HG03558 (cell line): ENCODE results near the gene CLCA4.
"Not testable (repeated sequence)": the region's sequence is repeated elsewhere in the genome, so short reads cannot be mapped to it uniquely, and the experiment has no call there.

Experiments used
- ATAC-seq: cut with Tn5 transposase; IDR thresholded peaks from one replicate; pipeline ENCODE4 v1.9.1; 2021; ENCODE audit warnings: moderate number of reproducible peaks; ENCODE audit not compliant: unreplicated experiment; ENCODE audit errors: extremely low read depth

CLCA4 gene

GRCh38 chr1:86546787-86547221 is at the start of gene CLCA4:
TSS of gene CLCA4 (plus strand) at chr1:86547078. CDS start at chr1:86547120, 42 bp downstream.
- ATAC-seq = no peak

GRCh38 chr1:86498281-86498680 is 48.6 kb upstream of the CLCA4 start:
- ATAC-seq = no peak

GRCh38 chr1:86499987-86500593 is 46.8 kb upstream of the CLCA4 start:
- ATAC-seq = no peak

- ATAC-seq = no peak
Observed at GRCh38 chr1:86500714-86501113, 46.2 kb upstream of the CLCA4 start.

- not testable (repeated sequence) for ATAC-seq
Observed at GRCh38 chr1:86502125-86502646, 44.7 kb upstream of the CLCA4 start.

GRCh38 chr1:86502721-86503405 is 44.0 kb upstream of the CLCA4 start:
- no peak for ATAC-seq

- ATAC-seq = no peak
Observed at GRCh38 chr1:86503406-86504136, 43.3 kb upstream of the CLCA4 start.

- ATAC-seq = no peak
Observed at GRCh38 chr1:86504137-86504479, 42.8 kb upstream of the CLCA4 start.

GRCh38 chr1:86504895-86505563 is 41.8 kb upstream of the CLCA4 start:
- ATAC-seq = no peak

GRCh38 chr1:86505564-86505902 is 41.3 kb upstream of the CLCA4 start:
- ATAC-seq = no peak

- ATAC-seq = no peak
Observed at GRCh38 chr1:86507935-86508582, 38.8 kb upstream of the CLCA4 start.

GRCh38 chr1:86508583-86508969 is 38.3 kb upstream of the CLCA4 start:
- no peak for ATAC-seq

- ATAC-seq = no peak
Observed at GRCh38 chr1:86515597-86515996, 31.3 kb upstream of the CLCA4 start.

GRCh38 chr1:86516335-86516734 is 30.5 kb upstream of the CLCA4 start:
- ATAC-seq = no peak

GRCh38 chr1:86517336-86517735 is 29.5 kb upstream of the CLCA4 start:
- no peak for ATAC-seq

GRCh38 chr1:86520789-86521521 is 25.9 kb upstream of the CLCA4 start:
- ATAC-seq = no peak

GRCh38 chr1:86521522-86521891 is 25.4 kb upstream of the CLCA4 start:
- ATAC-seq = no peak

- ATAC-seq = no peak
Observed at GRCh38 chr1:86522240-86522639, 24.6 kb upstream of the CLCA4 start.

- ATAC-seq = no peak
Observed at GRCh38 chr1:86523670-86524354, 23.1 kb upstream of the CLCA4 start.
